Stromal cell of bone marrow (primary cell): ENCODE results near the gene CELF3.

Experiments used
- DNase-seq: peaks from one replicate; pipeline ENCODE4 v3.0.0-alpha.2; 2012; ENCODE audit warnings: low read depth

The CELF3 gene

DNA sequence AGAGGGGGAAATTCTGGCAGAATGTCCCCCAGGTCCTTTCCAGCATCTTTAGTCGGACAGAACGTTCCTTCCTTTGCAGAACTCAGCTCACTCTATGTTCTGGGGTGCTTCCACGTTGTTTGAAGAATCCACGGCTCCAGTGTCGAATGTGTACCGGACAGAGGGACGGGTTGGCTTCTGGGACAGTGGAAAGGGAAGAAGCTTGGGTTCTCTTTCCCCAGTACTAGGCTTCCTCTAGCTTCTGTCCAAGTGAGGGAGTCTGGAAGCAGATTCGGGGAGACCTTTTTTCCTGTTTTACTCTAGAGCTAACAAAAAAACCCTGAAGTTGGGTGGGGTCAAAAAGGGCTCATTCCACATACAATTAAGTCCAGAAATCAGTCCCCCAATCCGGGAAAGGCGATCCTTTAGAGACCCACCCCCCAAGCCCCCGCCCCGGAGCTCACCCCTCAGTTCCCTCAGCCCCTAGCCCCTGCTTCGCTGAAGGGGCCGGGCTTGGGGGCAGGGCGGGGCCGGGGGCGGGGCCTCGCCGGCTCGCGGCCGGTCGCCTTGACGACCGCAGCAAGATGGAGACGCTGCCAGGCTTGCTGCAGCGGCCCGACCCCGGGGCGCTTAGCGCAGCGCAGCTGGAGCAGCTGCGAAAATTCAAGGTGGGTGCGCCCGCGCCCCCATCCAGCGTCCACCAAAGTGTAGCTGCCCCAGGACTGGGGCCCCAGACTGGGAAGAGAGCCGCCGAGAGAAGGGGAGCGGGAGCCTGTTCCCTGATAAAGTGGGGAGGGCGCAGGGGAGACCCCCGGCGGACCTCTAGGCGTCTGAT, 4.6 kb upstream of the CELF3 start, which contains the start of gene RIIAD1:
Gene RIIAD1 (plus strand): TSS at position 549 of the 814 bp plus-strand sequence. CDS start 15 bp downstream, at position 564.
- DNase-seq, result no peak

DNA sequence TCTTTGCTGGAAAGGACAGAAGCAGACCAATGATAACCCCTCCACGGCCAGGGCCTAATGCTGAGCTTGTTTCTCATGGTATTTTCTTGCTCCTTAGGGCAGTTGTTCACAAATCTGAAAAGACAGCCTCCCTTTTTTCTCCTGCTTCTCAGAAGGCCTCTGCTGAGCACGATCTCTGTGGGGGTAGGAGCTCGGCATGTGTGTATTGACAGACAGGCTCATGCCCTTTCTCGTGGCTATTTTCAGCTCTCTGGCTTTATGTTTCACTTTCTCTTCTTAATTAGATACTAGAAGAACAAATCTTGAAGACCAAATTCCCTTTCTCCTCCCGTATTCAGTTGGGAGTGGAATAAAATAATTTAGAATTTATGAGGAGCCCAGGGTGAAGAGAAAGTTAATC, 4.0 kb upstream of the CELF3 start:
- DNase-seq, result no peak

DNA sequence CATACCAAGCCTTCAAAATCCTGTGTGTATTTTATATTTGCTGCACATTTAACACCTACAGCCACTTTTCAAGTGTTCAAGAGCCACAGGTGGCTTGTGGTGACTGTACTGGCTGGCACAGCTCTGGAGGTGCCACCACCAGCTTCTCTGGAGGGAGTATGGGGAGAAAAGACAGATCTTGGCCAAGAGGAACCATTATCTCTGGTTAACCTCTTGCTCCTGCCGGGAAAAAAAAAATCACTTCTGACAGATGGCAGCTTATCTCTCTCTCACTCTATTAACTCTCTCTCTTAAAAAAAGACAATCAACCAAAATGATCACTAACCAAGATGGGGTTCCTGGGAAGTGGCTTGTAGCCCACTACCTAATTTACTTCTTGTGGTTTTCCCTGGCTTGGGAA, 3.5 kb upstream of the CELF3 start:
- no peak for DNase-seq

DNA sequence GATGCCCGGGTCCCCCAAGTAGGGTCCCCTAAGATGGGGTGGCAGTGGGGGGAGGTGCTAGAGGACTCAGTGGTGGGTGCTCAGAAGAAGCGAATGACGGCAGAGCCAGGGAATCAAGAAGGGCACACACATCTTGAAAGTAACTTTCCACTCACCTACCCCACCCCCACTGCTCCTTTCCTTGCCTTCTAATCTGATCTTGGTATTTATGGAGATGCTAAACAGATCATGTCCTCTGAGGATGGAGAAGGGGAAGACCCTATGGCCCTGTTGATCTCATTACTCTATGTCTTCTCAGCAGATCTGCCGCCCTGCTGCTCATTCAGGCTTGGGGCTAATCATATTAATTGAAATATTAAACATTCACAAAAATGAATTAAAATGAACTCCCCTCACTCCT, 2.1 kb upstream of the CELF3 start:
- no peak for DNase-seq

DNA sequence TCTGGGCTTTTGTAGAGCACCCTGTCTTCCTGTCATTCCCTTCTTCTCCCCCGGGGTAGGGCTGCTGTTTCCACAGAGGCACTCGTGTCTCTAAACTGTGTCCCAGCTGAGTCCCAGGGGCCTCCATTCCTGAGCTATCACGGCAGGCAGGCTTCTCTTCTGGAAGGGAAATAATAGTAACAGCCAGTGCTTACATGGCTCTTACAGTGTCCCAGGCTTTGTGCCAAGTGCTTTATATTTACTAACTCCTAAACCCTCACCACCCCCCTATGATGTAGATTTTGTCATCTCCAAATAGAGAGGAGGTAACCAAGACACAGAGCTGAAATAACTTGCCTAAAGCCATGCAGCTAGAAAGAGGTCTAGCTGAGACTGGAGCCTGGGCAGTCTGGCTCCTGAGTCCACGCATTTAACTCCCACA, 1.4 kb upstream of the CELF3 start:
- no peak for DNase-seq

DNA sequence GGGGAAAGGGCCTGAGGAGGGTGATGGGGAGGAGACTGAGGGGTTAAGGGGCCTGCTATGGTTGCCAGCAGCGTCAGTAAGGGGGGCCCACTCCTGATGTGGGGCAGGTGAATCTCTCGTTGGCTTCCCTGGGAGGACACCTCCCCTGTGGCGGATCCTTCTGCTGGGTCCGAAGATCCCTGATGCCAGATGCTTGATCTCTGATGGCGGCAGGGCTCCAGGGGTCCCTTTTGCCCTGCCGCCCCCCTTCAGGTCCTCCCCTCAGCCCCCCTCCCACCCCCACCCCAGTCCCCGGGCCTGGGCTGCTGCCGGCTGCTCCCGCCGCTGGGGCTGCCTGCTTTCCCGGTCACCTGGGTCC, 219 bp downstream of the CELF3 start:
- no peak for DNase-seq

DNA sequence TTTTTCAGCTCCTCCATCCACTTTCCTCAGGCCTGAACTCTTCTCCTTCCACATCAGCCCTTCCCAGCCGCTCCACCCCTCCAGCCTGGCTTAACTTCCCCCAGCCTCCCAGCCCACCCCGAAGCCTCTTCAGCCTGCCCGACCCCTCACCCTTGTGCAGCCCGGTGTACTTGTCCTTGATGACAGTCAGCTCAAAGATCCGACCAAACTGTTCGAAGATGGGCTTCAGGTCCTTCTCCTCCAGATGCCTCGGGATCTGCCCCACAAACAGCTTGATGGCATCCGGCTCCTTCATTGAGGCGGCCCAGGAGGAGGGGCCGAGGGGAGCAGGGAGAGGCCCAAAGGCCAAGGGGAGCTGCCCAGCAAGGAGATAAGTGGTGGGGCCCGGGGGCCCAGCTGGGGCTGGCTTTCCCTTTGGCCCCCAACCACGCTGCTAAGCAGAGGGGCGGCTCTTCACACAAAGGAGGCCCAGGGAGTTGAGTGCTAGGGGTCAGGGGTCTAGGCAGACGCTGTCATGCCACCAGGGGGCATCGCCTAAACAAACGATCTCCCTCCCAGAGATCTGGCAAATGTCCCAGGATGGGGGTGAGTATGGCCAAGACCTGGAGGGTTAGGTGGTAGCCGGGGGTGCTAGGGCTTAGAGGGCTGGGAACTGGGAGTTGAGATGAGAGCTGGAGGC, 738 bp downstream of the CELF3 start:
- DNase-seq, result no peak

DNA sequence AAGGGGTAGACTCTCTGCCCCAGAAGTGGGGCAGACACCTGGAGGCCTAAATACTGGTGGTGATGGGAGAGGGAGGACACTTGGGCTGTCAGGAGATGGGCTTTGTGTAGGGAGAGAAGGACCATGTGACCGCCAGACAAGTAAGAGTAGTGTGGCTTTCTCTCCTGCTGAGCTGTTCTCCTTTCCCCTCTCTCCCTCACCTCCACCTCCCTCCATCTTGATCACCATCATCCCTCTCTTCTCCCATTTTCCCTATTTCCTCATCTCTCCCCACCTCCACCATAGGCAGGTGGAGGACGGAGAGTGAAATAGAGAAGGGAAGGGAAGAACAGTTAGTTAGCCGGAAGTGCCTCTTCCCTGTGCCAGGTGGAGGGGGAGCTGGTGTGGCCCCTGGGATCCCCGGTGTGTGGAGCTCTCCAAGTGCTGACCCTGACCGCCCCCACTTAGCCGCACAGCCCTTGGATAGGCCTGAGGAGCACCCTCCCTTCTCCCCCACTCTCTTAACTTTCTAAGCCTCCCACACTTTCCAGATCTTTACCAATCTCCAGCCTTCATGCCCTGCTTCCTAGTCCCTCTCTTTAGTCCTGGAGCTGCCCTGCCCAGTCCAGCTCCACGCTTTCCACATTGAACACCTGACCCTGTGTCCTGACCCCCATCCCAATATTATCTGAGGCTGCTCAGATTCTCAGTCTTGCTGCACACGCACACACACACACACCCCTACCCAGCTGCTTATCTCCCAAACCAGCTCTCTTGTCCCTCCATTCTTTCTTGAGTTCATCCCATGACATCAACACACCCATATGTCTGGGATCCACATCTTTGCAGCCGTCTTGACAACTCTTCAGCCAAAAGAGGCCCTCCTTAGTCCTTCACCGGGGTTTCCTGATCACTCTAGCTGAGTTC, 1.5 kb downstream of the CELF3 start:
- no peak for DNase-seq

DNA sequence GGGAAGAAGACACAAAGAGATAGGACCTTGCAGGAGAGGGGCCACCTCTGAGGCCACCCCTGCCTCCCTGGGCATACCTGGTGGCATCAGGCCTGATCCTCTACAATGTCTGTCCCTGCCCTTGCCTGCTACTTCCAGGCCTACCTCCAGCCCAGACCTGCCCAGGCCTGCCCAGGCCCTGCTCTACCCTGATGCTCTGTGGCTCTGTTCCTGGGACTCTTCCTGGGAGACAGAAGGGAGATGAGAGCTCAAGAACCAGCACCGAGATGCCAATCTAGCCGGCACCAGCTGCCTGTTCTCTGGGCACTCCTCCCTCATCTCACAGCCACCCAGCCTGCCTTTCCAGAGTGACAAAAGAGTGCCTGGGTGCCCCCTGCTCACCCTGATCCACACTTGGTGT, 2.7 kb downstream of the CELF3 start:
- no peak for DNase-seq

DNA sequence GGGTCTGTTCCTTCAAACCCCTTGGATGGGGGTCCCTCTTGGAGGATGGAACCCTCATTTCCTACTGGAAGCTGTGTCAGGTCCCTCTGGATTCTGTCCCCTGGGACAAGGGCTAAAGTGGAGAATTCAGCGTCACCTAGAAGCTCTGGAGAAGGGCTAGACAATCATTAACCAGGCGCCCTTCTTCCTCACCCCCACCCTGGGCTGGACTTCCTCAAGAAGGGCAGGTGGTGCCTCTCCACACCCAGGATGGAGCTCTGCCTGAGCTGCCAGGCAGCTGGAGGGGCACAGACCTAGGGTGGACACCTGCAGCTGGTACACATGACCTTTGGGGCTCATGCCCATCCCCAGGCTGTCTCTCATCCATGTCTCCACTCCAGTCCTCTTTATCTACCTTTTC, 3.6 kb downstream of the CELF3 start:
- no peak for DNase-seq

DNA sequence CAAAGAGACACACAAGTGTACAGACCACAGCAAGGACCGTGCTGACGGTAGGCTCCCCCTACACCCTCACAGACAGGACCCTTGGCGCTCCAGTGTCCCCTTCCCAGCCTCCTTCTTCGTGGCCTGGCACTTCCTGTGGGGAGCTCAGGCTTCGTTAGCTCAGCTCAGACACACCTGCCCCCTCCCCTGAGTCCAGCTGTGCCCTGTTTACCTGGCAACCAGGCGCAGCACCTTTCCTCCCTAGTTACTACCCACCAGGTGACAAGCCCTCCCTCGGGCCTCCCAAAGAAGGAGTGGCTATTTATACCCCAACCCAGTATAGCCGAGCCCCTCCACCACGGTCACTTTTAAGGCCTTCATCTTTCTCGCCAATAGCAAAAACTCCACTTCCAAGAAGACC, 4.7 kb downstream of the CELF3 start:
- DNase-seq, result no peak

DNA sequence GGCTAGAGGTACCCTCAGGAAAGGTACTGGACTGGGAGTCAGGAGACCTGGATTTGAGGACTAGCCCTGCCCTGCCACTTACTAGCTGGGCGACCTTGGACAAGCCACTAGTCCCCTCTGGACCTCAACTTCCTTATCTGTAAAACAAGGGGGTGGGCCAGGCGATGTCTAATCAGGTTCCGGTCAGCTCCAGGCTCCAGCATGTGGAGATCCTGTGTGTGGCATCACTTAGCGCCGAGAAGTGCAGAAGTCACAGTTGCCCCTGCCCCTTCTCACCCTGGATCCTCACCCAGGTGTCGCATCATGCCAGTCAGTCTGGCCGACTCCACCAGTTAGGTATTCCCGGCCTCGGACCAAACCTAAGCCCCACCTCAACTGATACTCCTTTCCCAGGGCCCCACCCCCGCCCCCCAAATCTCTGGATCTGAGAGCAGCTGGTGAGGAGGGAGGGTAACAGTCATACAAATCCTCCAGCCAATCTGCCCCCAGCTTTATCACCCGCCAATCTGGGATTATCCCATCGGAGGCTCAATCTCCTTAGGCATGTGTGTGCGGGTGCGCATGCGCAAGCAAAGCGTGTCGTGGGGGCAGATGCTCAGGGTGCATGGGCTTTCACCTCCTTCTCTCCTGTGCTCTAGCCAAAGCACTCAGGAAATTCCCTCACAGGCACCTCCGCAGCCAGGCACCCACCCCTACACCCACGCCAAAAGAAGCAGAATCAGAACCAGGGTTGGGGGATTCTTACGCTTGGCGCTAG, 5.4 kb downstream of the CELF3 start:
- DNase-seq, result no peak

DNA sequence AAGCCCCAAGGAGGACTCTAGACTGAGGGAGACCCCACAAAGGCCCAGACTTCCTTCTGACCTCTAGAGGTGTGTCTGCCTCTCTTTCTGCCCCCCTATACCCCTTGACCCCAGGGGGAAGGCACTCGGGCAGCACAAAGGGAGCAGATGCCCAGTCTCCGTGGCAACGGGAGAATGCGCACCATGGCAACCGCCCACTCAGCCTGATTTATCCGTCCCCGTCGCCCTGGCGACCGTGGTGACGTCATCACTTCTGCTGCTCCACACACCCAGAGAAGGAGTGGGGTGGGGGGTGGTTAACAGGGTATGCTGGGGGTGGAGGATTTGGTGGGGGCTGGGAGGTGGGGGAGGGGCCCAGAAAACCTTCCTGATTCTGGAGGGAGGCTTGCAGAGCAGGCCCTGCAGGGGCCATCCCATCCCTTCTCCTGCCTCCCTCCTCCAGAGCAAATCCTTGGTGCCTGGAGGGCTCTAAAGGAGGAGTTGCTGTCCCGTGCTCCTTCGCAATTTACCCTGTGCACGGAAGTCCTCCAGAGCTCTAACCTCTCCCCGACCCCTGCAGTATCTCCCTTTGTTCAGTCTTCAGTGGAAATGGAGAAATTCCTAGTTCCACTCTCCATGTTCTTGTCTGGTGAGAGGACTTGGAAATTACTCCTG, 6.3 kb downstream of the CELF3 start:
- DNase-seq, result no peak

DNA sequence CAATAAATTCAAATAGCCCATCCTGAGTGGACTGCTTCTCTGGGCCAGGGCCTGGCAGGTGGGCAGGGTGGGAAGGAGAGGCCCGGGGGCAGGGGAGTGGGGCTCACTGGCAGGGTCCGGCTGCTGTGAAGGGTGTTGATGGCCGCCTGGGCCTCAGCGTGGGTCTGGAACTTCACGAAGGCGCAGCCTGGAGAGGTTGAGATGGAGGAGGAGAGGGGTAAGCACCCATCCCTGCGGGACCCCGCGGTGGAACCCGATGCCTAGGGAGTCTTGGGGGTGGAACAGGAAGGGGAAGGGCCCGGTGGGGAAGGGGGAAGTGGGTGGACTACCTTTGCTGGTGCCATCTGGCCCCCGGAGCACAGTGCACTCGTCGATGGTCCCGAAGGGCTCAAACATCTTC, 7.7 kb downstream of the CELF3 start:
- no peak for DNase-seq

DNA sequence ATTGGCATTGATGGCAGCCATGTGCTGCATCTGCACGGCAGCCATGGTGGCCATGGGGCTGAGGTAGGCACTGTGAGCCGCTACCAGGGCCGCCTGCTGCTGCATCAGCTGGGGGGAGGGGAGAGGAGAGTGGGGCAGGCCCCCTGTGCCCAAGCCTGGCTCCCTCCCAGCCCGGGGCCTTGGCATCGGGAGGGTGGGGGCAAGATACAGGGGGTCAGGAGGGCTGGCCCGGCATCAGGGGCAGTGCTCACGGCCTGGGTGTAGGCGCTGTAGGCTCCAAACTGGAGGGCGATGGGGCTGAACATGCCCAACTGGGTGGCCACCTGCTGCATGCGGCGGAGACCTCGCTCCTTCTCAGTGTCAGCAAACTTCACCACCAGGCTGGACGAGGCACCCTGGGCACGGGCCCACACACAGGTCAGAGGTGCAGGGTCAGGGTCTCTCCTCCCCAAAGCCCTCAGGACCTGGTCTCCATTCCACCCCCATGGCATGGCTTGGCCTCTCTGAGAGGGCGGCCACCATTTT, 9.0 kb downstream of the CELF3 start:
- no peak for DNase-seq

DNA sequence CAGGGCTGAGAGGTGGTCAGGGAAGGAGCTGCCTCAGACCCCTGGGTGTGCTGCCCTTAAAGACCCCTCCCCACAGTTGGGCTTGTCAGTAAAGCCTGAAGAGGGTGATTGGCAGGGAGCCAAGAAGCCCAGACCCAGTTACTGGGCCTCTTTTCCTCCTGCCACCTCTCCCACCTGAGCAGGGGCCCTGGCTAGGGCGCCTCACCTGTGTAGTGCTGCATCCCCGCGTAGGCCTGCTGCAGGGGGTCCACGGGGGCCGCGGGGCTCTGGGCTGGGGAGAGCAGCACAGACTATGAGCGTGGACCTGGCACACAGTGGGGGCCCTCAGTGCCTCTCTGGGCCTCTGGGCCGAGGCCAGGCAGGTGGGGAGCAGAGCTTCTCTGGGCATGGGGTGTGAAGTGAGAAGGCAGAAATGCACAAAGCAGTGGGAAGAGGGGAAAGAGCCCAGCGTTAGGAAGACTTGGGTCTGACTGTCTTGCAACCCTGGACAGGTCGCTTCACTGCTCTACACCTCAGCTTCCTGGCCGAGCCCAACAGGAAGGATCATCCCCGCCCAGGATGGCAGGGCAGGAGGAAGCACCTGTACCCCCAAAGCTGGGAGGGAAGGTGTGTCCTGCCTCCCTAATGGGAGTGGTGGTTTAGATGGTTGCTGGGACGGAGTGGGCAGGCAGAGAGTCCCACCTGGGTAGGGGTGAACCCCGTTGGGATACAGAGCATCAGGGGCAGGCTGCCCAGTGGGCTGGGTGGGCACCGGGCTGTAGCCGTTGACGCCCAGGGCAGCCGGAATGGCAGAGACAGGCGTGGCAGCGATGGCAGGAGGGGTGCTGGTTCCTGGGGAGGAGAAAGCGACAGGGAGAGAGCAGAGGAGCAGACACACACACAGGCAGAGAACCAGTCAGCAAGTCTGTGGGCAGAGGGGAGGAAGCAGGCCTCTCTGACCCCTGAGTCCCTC, 9.9 kb downstream of the CELF3 start:
- no peak for DNase-seq

DNA sequence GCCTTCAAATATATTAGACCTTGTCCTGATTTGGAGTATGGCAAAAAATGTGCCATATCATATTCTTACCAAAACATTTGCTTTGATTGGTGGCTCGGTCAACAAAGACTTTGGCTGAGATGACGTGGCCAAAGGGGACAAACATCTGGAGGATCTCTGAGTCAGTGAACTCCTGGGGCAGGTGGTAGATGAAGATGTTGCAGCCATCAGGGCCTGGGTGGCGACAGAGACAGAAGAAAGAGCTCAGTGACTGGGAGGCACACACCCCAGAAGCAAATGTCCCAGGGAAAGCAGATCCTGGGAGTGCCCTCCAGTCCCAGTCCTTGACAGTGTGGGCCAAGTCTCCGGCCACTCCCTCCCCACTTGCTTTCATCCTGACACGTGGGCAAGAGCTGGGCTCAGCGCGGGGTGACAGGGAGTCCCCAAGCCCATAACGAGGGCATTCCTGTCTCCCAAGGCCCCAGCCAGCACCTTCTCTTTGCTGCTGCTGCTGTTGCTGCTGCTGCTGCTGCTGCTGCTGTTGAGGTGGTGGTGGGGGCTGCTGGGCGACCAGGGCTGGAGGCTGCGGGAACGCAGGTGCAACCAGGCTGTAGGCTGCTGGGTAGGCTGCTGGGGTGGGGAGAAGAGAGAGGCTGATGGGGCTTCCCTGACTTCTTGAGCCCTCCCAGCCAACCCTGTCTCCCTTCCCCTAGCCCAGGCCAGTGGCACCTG, 10.7 kb downstream of the CELF3 start:
- DNase-seq, result no peak

DNA sequence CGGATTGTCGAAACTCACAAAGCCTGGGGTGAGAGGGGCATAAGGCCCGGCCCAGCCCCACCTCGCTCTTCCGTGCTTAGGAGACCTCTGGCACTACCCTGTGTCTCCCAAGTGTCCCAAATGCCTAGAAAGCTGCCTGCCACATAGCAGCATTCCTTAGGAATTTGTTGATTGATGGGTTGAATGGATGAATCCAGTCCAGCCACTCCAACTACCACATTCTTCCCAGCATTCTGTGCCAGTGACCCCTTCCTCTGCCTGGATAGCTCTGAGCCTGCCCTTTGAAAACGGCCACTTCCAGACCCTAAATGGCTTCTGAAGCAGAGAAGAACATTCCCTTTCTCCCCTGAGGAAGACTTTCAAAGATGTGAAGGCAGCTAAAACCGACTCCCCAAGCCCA, 11.5 kb downstream of the CELF3 start:
- no peak for DNase-seq

DNA sequence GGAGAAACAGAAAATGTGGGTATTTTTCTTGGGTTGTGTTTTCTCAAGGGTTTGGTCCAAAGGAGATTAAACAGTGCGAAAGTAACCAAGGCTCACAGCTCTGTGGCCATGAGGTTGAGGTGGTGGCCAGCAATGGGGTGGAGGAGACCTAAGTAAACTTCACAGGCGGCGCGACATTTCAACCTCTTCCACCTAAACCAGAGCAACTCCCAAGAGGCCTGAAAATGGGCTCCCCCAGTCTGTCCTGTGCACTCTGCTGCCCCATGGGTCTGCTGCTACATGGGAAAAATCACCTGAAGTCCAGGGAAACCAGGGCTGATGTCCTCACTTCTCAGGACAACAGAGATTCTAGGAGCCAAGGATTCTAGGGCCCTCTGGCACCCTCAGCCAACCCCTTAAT, 12.4 kb downstream of the CELF3 start:
- no peak for DNase-seq
